HL-60 (cell line): Measurements from ENCODE around the gene CARD14.
A peak's percentile ranks its signal among the peaks of the same experiment; 100 is the strongest.

ENCODE experiments used
- DNase-seq, 2 experiments: peaks; one replicate each; pipeline ENCODE4 v3.0.0-alpha.2; 2010 to 2020; ENCODE audit warnings: low read depth in 1 of 2, low spot score in 1 of 2
- H3K27ac ChIP-seq: fragments of 250-450 bp; sonication (Bioruptor Pico); replicated peaks from 2 replicates; pipeline ENCODE4 v1.5.1; 2020; ENCODE audit warnings: mild to moderate bottlenecking, moderate library complexity
- H3K27me3 ChIP-seq: fragments of 250-450 bp; sonication (Bioruptor Pico); 2 replicates; pipeline ENCODE4 v1.5.1; 2021; ENCODE audit warnings: mild to moderate bottlenecking, moderate library complexity; ENCODE audit not compliant: insufficient read depth, poor library complexity, severe bottlenecking
- H3K4me3 ChIP-seq: replicated peaks from 2 replicates; pipeline ENCODE4 v1.5.1; 2011; ENCODE audit warnings: mild to moderate bottlenecking, control low read depth, low read length; ENCODE audit not compliant: insufficient read depth
- CTCF ChIP-seq: IDR thresholded peaks from one replicate; pipeline ENCODE4 v1.5.1; 2011; ENCODE audit warnings: low read length, control low read depth, inconsistent platforms; ENCODE audit not compliant: insufficient read depth
- GABPA ChIP-seq: IDR thresholded peaks from 2 replicates; pipeline ENCODE4 v1.6.1; 2012; ENCODE audit warnings: low read depth
- POLR2AphosphoS5 ChIP-seq: IDR thresholded peaks from 2 replicates; pipeline ENCODE4 v1.6.1; 2012; ENCODE audit warnings: low read depth
- REST ChIP-seq: IDR thresholded peaks from 2 replicates; pipeline ENCODE4 v1.6.1; 2012; ENCODE audit warnings: low read depth; ENCODE audit not compliant: insufficient replicate concordance
- SPI1 ChIP-seq: IDR thresholded peaks from 2 replicates; pipeline ENCODE4 v1.6.1; 2012; ENCODE audit warnings: low read depth, mild to moderate bottlenecking, borderline replicate concordance

Gene CARD14

GRCh38 chr17:80191865-80192661 is 22.2 kb downstream of the CARD14 start:
- Histone ChIP-seq H3K27ac (no peak overlapping the region), H3K27me3 (peaks cover 6% of the 10 kb centered on the region), H3K4me3 (no peak overlapping the region)
- TF ChIP-seq POLR2AphosphoS5 (no peak), GABPA (no peak), REST (no peak), SPI1 (no peak), CTCF (no peak)
- no peak for DNase-seq

- no peak for DNase-seq
- no peak overlapping the region for H3K27ac ChIP-seq
Observed at GRCh38 chr17:80195141-80195540, 25.3 kb downstream of the CARD14 start.

GRCh38 chr17:80195671-80196529 is 26.1 kb downstream of the CARD14 start:
- H3K27ac ChIP-seq, result no peak overlapping the region
- H3K27me3 ChIP-seq, result peaks cover 6% of the 10 kb centered on the region
- no peak for DNase-seq
- TF ChIP-seq CTCF (peak; percentile 58), GABPA (no peak)
- no peak overlapping the region for H3K4me3 ChIP-seq

More at GRCh38 chr17:80195141-80195540, 25.3 kb downstream of the CARD14 start:
- no peak overlapping the region for H3K4me3 ChIP-seq
- no peak for TF ChIP-seq POLR2AphosphoS5
- no peak for TF ChIP-seq GABPA
- TF ChIP-seq REST, result no peak
- TF ChIP-seq SPI1, result no peak
- H3K27me3 ChIP-seq, result peaks cover 6% of the 10 kb centered on the region

GRCh38 chr17:80196652-80197051 is 26.8 kb downstream of the CARD14 start:
- Histone ChIP-seq H3K27me3 (peaks cover 6% of the 10 kb centered on the region), H3K27ac (no peak overlapping the region), H3K4me3 (no peak overlapping the region)
- no peak for DNase-seq
- TF ChIP-seq POLR2AphosphoS5 (no peak), SPI1 (no peak), GABPA (no peak), CTCF (no peak), REST (no peak)
